HG03064 (cell line): ENCODE data around the gene PLPPR2.
A peak's percentile ranks its signal among the peaks of the same experiment; 100 is the strongest.
"Not testable (repeated sequence)": the region's sequence is repeated elsewhere in the genome, so short reads cannot be mapped to it uniquely, and the experiment has no call there.

Experiments used
- ATAC-seq: cut with Tn5 transposase; IDR thresholded peaks from one replicate; pipeline ENCODE4 v1.9.1; 2021; ENCODE audit warnings: low read depth; ENCODE audit not compliant: unreplicated experiment

The PLPPR2 gene

GRCh38 chr19:11367528-11367927 is 12.3 kb downstream of the PLPPR2 start:
- ATAC-seq: no peak

DNA sequence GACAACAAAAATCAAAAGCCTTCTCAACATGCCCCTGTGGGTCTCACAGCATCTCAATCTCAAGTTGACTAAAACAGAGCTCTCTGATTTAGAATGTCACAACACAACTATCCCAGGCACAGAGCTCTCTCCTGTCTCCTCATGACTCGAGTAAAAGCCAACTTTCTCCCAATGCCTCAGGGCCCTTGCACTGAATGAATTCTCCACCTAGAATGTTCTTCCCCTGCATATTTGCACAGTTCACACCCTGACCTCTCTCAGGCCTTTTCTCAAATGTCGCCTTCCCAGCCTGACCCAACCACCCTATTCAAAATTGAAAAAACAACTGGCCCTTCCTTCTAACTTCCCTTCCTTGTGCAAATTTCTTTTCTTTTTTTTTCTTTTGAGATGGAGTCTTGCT is 15.5 kb downstream of the PLPPR2 start:
- ATAC-seq: no peak

DNA sequence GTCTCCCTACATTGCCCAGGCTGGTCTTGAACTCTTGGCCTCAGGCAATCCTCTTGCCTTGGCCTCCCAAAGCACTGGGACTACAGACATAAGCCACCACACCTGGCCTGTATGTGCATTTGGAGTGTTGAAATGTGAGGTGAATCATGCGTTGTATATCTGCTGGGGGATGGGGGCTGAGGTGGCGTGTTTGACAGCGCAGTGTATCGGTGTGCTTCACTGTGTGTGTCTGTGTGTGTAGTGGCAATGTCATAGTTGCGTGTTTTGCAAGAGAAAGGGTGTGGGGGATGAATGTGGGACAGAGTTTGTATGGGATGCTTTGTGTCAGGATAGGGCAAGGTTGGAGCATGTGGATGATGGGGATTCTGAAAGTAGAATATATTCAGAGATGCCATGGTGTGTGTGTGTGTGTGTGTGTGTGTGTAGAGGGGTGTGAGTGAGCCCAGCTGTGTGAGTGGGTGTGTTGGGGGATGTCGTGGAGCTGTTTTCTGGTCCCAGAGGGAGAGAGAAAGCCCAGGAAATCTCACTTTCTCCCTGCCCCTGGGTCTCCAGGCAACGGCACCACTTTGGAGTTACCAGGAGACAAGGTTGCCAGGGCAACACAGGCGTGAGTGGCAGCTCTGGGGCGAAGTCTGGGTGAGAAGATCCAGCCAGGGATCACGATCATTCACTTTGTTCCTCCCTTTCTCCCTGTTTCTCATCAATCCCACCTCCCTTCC is 18.1 kb downstream of the PLPPR2 start:
- no peak for ATAC-seq

GRCh38 chr19:11373885-11374432 is 18.7 kb downstream of the PLPPR2 start:
- no peak for ATAC-seq

- ATAC-seq: peak; percentile 69
These were observed 19.4 kb downstream of the PLPPR2 start, which contains the start of gene SWSAP1 for GRCh38 chr19:11374433-11375142. Gene SWSAP1 (plus strand): TSS chr19:11374666. CDS start chr19:11374681, 15 bp downstream.

DNA sequence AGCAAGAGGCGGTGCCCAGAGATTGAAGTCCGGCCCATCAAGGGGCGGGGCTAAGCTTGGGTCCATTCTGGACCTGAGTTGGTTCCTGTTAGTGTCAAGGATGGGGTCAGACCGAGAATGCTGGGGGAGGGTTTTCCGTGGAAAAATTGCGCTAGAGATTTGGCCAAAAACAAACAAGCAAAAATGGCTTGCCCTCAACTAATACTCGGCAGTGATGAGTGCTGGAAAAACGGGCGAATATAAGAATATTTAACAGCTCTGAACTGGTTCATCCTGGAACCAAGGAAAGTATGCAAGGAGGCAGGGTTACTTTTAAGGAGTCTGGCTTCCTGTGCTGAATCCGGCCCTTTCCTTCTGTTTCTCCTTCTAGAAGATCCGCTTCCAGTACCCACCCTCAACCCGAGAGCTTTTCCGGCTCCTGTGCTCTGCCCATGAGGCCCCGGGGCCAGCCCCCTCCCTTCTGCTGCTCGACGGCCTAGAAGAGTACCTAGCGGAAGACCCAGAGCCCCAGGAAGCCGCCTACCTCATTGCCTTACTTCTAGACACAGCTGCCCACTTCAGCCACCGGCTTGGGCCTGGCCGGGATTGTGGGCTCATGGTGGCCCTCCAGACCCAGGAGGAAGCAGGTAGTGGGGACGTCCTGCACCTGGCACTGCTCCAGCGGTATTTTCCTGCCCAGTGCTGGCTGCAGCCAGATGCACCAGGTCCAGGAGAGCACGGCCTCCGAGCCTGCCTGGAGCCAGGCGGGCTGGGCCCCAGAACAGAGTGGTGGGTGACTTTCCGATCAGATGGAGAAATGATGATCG is 20.1 kb downstream of the PLPPR2 start:
- ATAC-seq: no peak

GRCh38 chr19:11377237-11377636 is 22.0 kb downstream of the PLPPR2 start:
- no peak for ATAC-seq

DNA sequence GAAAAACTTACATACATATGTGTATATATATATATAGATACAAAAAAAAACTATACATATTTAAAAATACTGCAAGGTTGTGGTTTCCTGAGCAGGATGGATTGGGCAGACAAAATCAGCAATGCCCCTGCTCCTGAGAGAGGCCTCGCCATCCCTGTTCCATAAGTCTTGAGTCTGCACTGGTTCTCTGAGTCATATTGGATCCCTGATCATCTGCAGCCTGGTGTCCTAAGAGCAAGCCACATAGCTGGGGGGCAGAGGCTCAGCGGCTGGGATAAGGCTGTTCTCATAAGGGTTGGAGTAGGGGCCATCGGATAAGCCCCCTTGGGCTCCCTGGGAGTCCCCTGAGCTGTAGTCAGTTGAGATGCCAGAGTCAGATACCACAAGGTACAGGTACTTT is 22.5 kb downstream of the PLPPR2 start:
- no peak for ATAC-seq

- no peak for ATAC-seq
These were observed 23.3 kb downstream of the PLPPR2 start for GRCh38 chr19:11378319-11379189.

DNA sequence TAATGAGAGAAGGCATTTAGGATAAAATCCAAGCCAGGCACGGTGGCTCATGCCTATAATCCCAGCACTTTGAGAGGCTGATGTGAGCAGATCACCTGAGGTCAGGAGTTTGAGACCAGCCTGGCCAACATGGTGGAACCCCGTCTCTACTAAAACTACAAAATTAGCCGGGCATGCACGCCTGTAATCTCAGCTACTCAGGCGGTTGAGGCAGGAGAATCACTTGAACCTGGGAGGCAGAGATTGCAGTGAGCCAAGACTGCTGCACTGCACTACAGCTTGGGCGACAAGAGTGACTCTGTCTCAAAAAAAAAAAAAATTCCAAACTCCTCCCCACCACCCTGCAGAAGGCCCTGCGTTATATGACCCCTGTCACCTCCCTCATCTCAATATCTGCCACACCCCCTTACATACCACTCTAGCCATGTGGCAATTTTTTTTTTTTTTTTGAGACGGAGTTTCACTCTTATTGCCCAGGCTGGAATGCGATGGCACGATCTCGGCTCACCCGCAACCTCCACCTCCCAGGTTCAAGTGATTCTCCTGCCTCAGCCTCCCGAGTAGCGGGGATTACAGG is 24.1 kb downstream of the PLPPR2 start:
- ATAC-seq: not testable (repeated sequence)

GRCh38 chr19:11379857-11380350 is 24.7 kb downstream of the PLPPR2 start:
- ATAC-seq: no peak

GRCh38 chr19:11380653-11381537 is 25.7 kb downstream of the PLPPR2 start:
- ATAC-seq: peak; percentile 72

- ATAC-seq: no peak
These were observed 27.9 kb downstream of the PLPPR2 start for GRCh38 chr19:11382898-11383705.

DNA sequence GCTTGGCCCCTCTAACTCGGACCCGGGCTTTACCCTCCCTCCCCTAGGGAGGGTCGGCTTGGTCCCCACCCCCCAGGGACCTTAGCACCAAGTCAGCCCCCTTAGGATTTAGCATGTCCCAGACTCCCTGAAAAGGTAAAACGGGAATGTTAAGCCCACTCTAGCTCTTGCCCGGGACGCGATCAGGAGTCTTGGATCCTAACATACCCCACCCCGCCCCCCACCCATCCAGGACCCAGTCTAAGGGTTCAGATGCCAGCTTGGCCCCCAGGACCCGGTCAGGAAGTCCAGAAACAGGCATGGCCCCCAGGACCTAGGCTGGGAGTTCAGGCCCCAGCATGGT is 28.4 kb downstream of the PLPPR2 start:
- no peak for ATAC-seq

DNA sequence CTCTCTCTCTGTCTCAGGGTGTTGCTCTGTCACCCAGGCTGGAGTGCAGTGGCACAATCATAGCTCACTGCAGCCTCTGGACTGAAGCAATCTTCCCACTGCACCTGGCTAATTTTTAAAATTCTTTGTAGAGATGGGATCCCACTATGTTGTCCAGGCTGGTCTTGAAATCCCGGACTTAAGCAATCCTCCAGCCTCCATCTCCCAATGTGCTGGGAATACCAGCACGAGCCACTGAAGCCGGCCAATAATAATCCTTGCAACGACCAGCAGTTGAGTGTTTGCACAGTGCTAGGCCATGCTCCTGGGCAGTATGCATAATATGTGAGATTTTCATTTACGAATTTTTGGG is 29.5 kb downstream of the PLPPR2 start:
- no peak for ATAC-seq

DNA sequence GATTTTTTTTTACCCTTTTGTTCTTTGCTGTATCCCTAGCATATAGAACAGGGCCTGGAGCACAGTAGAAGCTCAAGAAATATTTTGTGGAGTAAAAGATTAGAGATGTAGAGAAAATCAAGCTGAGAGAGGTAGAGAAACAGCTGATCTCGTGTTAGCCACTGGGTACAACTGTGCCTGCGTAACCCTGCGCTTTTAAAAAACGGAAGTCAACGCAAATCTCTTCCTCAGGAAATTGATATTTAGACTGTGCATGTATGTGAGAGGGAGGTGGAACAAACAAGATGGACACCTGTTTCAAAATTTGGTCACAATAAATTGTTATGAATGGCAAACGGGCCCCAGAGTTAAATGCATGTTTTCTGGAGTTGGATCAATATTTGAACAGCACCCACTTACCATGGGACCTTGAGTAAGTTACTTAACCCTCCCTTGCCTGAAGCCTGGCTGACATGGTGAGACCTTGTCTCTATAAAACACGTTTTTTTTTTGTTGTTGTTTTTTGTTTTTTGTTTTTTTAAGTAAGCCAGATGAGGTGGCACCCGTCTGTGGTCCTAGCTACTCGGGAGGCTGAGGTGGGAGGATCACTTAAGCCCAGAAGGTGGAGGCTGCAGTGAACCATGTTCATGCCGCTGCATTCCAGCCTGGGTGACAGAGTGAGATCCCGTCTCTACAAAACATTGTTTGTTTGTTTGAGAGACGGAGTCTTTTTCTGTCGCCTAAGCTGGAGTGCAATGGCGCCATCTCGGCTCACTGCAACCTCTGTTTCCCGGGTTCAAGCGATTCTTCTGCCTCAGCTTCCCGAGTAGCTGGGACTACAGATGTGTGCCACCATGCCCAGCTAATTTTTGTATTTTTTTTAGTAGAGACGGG is 32.2 kb downstream of the PLPPR2 start:
- ATAC-seq: no peak

GRCh38 chr19:11390359-11390758 is 35.1 kb downstream of the PLPPR2 start:
- ATAC-seq: no peak
